OCI-LY1 (cell line): Measurements from ENCODE around the gene CILP.

ENCODE experiments used
- H2AFZ ChIP-seq: fragments of 200-600 bp; sonication (generic), shearing (Covaris generic); 2 replicates; pipeline ENCODE4 v1.6.0; 2014; ENCODE audit warnings: antibody characterized with exemption, mild to moderate bottlenecking, low read length
- H3F3A ChIP-seq: fragments of 200-600 bp; sonication (generic), shearing (Covaris generic); 2 replicates; pipeline ENCODE4 v1.6.0; 2014; ENCODE audit warnings: mild to moderate bottlenecking, antibody characterized with exemption, low read length, moderate library complexity; ENCODE audit not compliant: insufficient read depth
- H3K27ac ChIP-seq: fragments of 200-600 bp; sonication (generic); 2 replicates; pipeline ENCODE4 v1.5.1; 2014; ENCODE audit warnings: low read length, mixed run types, mild to moderate bottlenecking, low read depth; ENCODE audit not compliant: poor library complexity, severe bottlenecking
- H3K27me3 ChIP-seq: fragments of 200-600 bp; sonication (generic); 2 replicates; pipeline ENCODE4 v1.6.0; 2014; ENCODE audit warnings: antibody characterized with exemption, mild to moderate bottlenecking, low read length, moderate library complexity; ENCODE audit not compliant: insufficient read depth
- H3K36me3 ChIP-seq: fragments of 200-600 bp; sonication (generic); 2 replicates; pipeline ENCODE4 v1.6.1; 2014; ENCODE audit warnings: mild to moderate bottlenecking, antibody characterized with exemption, low read length, moderate library complexity, mixed read lengths; ENCODE audit not compliant: insufficient read depth
- H3K4me1 ChIP-seq: fragments of 200-600 bp; sonication (generic); 2 replicates; pipeline ENCODE4 v1.5.1; 2014; ENCODE audit warnings: mild to moderate bottlenecking, low read length, moderate library complexity; ENCODE audit not compliant: insufficient read depth, severe bottlenecking
- H3K4me2 ChIP-seq: fragments of 200-600 bp; sonication (generic), shearing (Covaris generic); 2 replicates; pipeline ENCODE4 v1.6.1; 2014; ENCODE audit warnings: low read length
- H3K4me3 ChIP-seq: fragments of 200-600 bp; sonication (generic); 2 replicates; pipeline ENCODE4 v1.5.1; 2014; ENCODE audit warnings: low read length, low read depth, mild to moderate bottlenecking, mixed read lengths; ENCODE audit not compliant: poor library complexity, severe bottlenecking
- H3K79me2 ChIP-seq: fragments of 200-600 bp; shearing (Covaris generic); 2 replicates; pipeline ENCODE4 v1.6.1; 2016; ENCODE audit warnings: mixed run types, low read length, mixed read lengths; ENCODE audit not compliant: insufficient read depth
- H3K9ac ChIP-seq: fragments of 200-600 bp; sonication (generic), shearing (Covaris generic); 2 replicates; pipeline ENCODE4 v1.6.1; 2014; ENCODE audit warnings: mild to moderate bottlenecking, low read length, mixed read lengths
- H3K9me2 ChIP-seq: fragments of 200-600 bp; sonication (generic), shearing (Covaris generic); 2 replicates; pipeline ENCODE4 v1.6.1; 2014; ENCODE audit warnings: low read depth, mild to moderate bottlenecking, low read length, mixed read lengths
- H3K9me3 ChIP-seq: fragments of 200-600 bp; shearing (Covaris generic); 2 replicates; pipeline ENCODE4 v1.6.1; 2014; ENCODE audit warnings: low read length, mixed read lengths
- H4K20me1 ChIP-seq: fragments of 200-600 bp; sonication (generic), shearing (Covaris generic); 2 replicates; pipeline ENCODE4 v1.6.0; 2016; ENCODE audit warnings: mild to moderate bottlenecking, low read length; ENCODE audit not compliant: insufficient read depth
- EZH2 ChIP-seq: fragments of 200-600 bp; sonication (generic), shearing (Covaris generic); IDR thresholded peaks from 2 replicates; pipeline ENCODE4 v1.8.0; 2017; ENCODE audit warnings: borderline replicate concordance, mixed run types, mild to moderate bottlenecking, antibody characterized with exemption, low read length, moderate library complexity, mixed read lengths
- TF ChIP-seq, protein P1 (sequence below): fragments of 200-600 bp; sonication (generic), shearing (Covaris generic); IDR thresholded peaks from 2 replicates; pipeline ENCODE4 v1.5.1; 2017; ENCODE audit warnings: mild to moderate bottlenecking, antibody characterized with exemption, low read length, moderate library complexity, mixed read lengths

CILP gene

DNA sequence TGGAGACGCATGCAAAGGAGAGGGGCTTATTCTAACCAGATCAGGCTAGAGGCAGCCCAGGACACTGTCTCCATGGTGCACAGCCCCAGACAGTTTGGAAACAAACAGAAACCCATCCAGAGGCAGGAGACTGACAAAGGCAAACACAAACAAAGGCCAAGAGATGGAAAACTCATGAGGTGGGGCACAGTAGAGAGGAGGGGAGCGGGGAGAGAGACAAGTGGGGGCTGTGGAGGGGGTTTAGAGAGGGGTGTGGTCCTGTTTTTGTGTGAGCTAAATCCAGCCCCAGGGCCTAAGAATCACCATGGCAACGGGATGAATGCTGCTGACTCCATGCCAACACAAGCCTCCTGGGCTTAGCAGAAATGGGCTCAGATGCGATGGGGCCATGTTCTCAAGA lies 43.1 kb upstream of the CILP start:
- H2AFZ ChIP-seq: no peak overlapping the region

DNA sequence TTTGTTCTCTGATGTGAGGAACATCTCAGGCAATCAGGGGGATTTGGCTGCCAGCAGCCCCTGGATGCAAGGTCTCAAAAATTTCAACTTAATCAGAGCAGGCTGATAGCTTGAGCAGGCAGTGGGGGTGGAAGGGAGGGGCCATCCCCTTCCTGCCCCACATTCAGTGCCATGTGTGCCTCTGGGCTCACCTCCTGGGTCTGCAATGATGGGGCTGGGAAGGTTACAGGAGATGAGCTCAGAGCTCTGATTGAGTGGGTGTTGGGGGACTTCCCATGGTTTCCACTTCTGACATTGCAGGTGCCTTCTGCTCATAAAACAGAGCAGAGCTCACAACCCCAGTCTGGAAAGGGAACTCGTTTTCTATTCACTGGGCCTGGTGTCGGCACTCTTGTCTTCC lies 38.4 kb upstream of the CILP start:
- no peaks in the 10 kb centered on the region for H3K4me1 ChIP-seq
- H2AFZ ChIP-seq: no peak overlapping the region
- H3K36me3 ChIP-seq: no peaks in the 10 kb centered on the region
- no peak overlapping the region for H3K9ac ChIP-seq
- H3K9me3 ChIP-seq: no peaks in the 10 kb centered on the region
- H3K9me2 ChIP-seq: no peaks in the 10 kb centered on the region
- H3K27ac ChIP-seq: no peak overlapping the region
- H3K4me2 ChIP-seq: no peak overlapping the region
- H3F3A ChIP-seq: no peaks in the 10 kb centered on the region
- H3K79me2 ChIP-seq: no peaks in the 10 kb centered on the region
- no peaks in the 10 kb centered on the region for H4K20me1 ChIP-seq
- H3K27me3 ChIP-seq: no peaks in the 10 kb centered on the region
- TF ChIP-seq EZH2: no peak
- TF ChIP-seq, protein P1, sequence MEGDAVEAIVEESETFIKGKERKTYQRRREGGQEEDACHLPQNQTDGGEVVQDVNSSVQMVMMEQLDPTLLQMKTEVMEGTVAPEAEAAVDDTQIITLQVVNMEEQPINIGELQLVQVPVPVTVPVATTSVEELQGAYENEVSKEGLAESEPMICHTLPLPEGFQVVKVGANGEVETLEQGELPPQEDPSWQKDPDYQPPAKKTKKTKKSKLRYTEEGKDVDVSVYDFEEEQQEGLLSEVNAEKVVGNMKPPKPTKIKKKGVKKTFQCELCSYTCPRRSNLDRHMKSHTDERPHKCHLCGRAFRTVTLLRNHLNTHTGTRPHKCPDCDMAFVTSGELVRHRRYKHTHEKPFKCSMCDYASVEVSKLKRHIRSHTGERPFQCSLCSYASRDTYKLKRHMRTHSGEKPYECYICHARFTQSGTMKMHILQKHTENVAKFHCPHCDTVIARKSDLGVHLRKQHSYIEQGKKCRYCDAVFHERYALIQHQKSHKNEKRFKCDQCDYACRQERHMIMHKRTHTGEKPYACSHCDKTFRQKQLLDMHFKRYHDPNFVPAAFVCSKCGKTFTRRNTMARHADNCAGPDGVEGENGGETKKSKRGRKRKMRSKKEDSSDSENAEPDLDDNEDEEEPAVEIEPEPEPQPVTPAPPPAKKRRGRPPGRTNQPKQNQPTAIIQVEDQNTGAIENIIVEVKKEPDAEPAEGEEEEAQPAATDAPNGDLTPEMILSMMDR: no peak
- H3K4me3 ChIP-seq: no peak overlapping the region

More for the DNA sequence above, 43.1 kb upstream of the CILP start:
- Histone ChIP-seq H3K79me2 (no peaks in the 10 kb centered on the region), H3F3A (no peaks in the 10 kb centered on the region), H3K4me3 (no peak overlapping the region), H4K20me1 (no peaks in the 10 kb centered on the region), H3K36me3 (peaks cover 17% of the 10 kb centered on the region), H3K27me3 (no peaks in the 10 kb centered on the region), H3K9me2 (no peaks in the 10 kb centered on the region), H3K27ac (no peak overlapping the region), H3K4me1 (no peaks in the 10 kb centered on the region), H3K4me2 (no peak overlapping the region), H3K9me3 (no peaks in the 10 kb centered on the region), H3K9ac (no peak overlapping the region)
- TF ChIP-seq EZH2: no peak
- TF ChIP-seq, protein P1: no peak

DNA sequence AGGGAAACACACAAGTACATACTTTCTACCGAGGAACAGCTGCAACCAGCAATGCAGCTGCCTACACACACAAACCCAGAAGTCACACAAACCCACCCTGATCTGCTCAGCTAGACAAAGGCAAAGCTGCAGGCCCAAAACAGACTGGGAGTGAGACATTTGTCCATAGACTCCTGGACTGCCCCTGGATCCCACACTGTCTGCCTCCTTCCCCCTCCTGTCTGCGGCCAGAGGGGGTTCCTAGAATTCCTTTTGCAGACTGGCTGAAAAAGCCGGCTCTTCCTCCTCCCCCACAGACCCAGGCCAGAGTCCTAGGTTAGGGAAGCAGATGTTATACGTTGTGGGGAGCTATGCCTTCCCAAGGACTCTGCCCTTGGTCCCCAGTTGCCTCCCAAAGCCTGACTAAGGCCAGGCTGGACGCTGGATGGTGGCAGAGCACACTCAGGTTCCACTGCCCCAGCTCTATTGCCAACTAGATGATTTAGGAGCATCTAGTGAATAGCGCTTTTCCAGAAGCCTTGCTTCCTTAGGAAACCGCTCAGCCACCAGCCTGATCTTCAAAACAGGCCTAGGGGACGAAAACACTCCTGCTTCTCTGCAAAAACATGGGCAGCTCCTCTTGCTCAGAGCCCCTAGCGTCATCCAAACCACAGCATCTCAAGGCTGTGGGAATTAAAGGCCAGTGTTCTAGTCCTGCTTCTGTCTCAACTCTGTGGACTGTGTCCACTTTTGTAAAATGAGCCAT lies 37.4 kb upstream of the CILP start:
- H2AFZ ChIP-seq: no peak overlapping the region
- no peak overlapping the region for H3K27ac ChIP-seq
- H3K27me3 ChIP-seq: no peaks in the 10 kb centered on the region
- H3K79me2 ChIP-seq: no peaks in the 10 kb centered on the region
- H3K9me3 ChIP-seq: no peaks in the 10 kb centered on the region
- H3K4me3 ChIP-seq: no peak overlapping the region
- H3K4me2 ChIP-seq: no peak overlapping the region
- TF ChIP-seq, protein P1: no peak
- TF ChIP-seq EZH2: no peak
- no peaks in the 10 kb centered on the region for H3K4me1 ChIP-seq
- no peaks in the 10 kb centered on the region for H3K9me2 ChIP-seq
- H3F3A ChIP-seq: no peaks in the 10 kb centered on the region
- H3K36me3 ChIP-seq: no peaks in the 10 kb centered on the region
- no peaks in the 10 kb centered on the region for H4K20me1 ChIP-seq
- no peak overlapping the region for H3K9ac ChIP-seq
